ENCODE data around the gene CTRB1. TPM values are rescaled to one million over a fixed set of nuclear protein-coding genes. Genes with fewer than 3 reads are reported as not detected.

Gene CTRB1
- total and polyA plus RNA-seq, 2 of the 13 experiments (the other 11 are each of a cell fraction or from before 2014, with no cell fraction given) = not detected

- H3K9ac ChIP-seq (ENCODE audit: insufficient read depth, low read depth, low read length) = peak overlapping the region; percentile 99
- ATAC-seq (peak; percentile 7), DNase-seq (ENCODE audit: low spot score) (no peak), FAIRE-seq (no peak)
- H3K27ac ChIP-seq (ENCODE audit: extremely low read length, insufficient read depth, low read length) = peak overlapping the region; percentile 97
- H3K4me2 ChIP-seq (ENCODE audit: low read depth, low read length) = peak overlapping the region; percentile 84
- ChIA-PET POLR2A (interaction anchor here (1.0 to 14.7 kb wide), 18 partner anchors 8 to 220 kb away, joined by 3 to 312 read pairs (median 6); partner anchors contain the start of genes CFDP1 and TMEM170A), CTCF (ENCODE audit: low intra/inter-chr PET ratio, low total read pairs) (no interaction called here)
- no peak overlapping the region for H2AFZ ChIP-seq (ENCODE audit: low read length)
- BruUV-seq (replicated peaks) = no TSS peak
- intact Hi-C loops (cut with micrococcal nuclease; ENCODE audit: unreplicated experiment) (loop anchor here (2.0 kb wide), 1 partner anchor 20 kb away; no protein-coding TSS in a partner anchor), in situ Hi-C loops (cut with HindIII; ENCODE audit: extremely low pct_ligation_motif_present, low pct_unique_long_range_greater_than_20kb) (no loop called here)
- H3K9me3 ChIP-seq (ENCODE audit: low read length) = no peaks in the 10 kb centered on the region
- peaks cover 86% of the 10 kb centered on the region for H3K4me1 ChIP-seq (ENCODE audit: insufficient read depth, low read length)
- H3K4me3 ChIP-seq (replicated peaks in 1 of 3; ENCODE audit: insufficient read depth in 1 of 3, low read depth in 2 of 3, low read length in 3 of 3) = peak overlapping the region in 2 of 3 experiments; percentile 25 to 55; a peak in 3 of 6 replicates
- 94% methylated on average over 3 of the region's 7 CpGs for WGBS (ENCODE audit: low lambda C conversion rate)
- no peaks in the 10 kb centered on the region for H3K27me3 ChIP-seq (ENCODE audit: control insufficient read depth in 1 of 2, insufficient read depth in 2 of 2, low read length in 2 of 2)
- H3K79me2 ChIP-seq (ENCODE audit: insufficient read depth, low read length) = peaks cover 84% of the 10 kb centered on the region
- H4K20me1 ChIP-seq (ENCODE audit: insufficient read depth, low read length) = peaks cover 10% of the 10 kb centered on the region; the same call in 1 of the 2 replicates
- H3K36me3 ChIP-seq (replicated peaks in 1 of 2; ENCODE audit: control insufficient read depth in 1 of 2, insufficient read depth in 2 of 2, low read length in 2 of 2) = peaks cover 24 to 32% of the 10 kb centered on the region in 2 experiments
- TF ChIP-seq KMT2A (CRISPR knock-in tag; IDR thresholded peaks at IDR 0.05) (0 out of 2 replicates have a peak, but pooled peaks have one; percentile 31), HIC2 (CRISPR knock-in tag; IDR thresholded peaks at IDR 0.05; ENCODE audit: low read depth) (0 out of 2 replicates have a peak, but pooled peaks have one; percentile 67), SMAD3 (CRISPR knock-in tag; IDR thresholded peaks at IDR 0.05) (no peak), ATAD3A (CRISPR knock-in tag; IDR thresholded peaks at IDR 0.05) (0 out of 2 replicates have a peak, but pooled peaks have one; percentile 76), ZBTB26 (CRISPR knock-in tag; IDR thresholded peaks at IDR 0.05; ENCODE audit: borderline replicate concordance) (peak; percentile 10; the same call in 1 of the 2 replicates), GZF1 (CRISPR knock-in tag; IDR thresholded peaks at IDR 0.05) (no peak), ETS1 (CRISPR knock-in tag; IDR thresholded peaks at IDR 0.05) (peak; percentile 17; the same call in 1 of the 2 replicates), NR2C2 (CRISPR knock-in tag; IDR thresholded peaks at IDR 0.05; ENCODE audit: borderline replicate concordance) (no peak), PHF20 (CRISPR knock-in tag; IDR thresholded peaks at IDR 0.05) (peak; percentile 44; the same call in 1 of the 2 replicates), MED8 (CRISPR knock-in tag; IDR thresholded peaks at IDR 0.05; ENCODE audit: insufficient replicate concordance) (no peak), ZNF850 (CRISPR knock-in tag; conservative IDR thresholded peaks at IDR 0.05) (no peak), EEA1 (CRISPR knock-in tag; IDR thresholded peaks at IDR 0.05; ENCODE audit: borderline replicate concordance) (0 out of 2 replicates have a peak, but pooled peaks have one; percentile 57), HNF1B (CRISPR knock-in tag; IDR thresholded peaks at IDR 0.05) (no peak), ZNF772 (CRISPR knock-in tag; IDR thresholded peaks at IDR 0.05) (peak; percentile 26), ZNF20 (CRISPR knock-in tag; IDR thresholded peaks at IDR 0.05) (no peak), ZC3H4 (CRISPR knock-in tag; IDR thresholded peaks at IDR 0.05; ENCODE audit: borderline replicate concordance) (peak; percentile 24; the same call in 1 of the 2 replicates)
These were observed 25.5 kb downstream of the CTRB1 start for GRCh38 chr16:75244225-75244809.
